ENCODE results near the gene MAPK8IP3. TPM values are rescaled to one million over a fixed set of nuclear protein-coding genes. Genes with fewer than 3 reads are reported as not detected.

Gene MAPK8IP3
- total RNA-seq, 2 experiments from 2014 or later, result 57.1 to 57.4 TPM

- POLR2A ChIA-PET, result interaction anchor here (0.6 to 2.6 kb wide), 14 partner anchors 13 to 993 kb away, joined by 3 to 16 read pairs (median 5); partner anchors contain the start of genes EME2, JPT2, MRPS34 and NUBP2
- CTCF ChIA-PET, result interaction anchor here (0.6 to 2.2 kb wide), 16 partner anchors 9 to 202 kb away, joined by 3 to 16 read pairs (median 4); partner anchors contain the start of genes JPT2, NUBP2 and TMEM204
These were observed 594 bp downstream of the MAPK8IP3 start for GRCh38 chr16:1706386-1707192.

DNA sequence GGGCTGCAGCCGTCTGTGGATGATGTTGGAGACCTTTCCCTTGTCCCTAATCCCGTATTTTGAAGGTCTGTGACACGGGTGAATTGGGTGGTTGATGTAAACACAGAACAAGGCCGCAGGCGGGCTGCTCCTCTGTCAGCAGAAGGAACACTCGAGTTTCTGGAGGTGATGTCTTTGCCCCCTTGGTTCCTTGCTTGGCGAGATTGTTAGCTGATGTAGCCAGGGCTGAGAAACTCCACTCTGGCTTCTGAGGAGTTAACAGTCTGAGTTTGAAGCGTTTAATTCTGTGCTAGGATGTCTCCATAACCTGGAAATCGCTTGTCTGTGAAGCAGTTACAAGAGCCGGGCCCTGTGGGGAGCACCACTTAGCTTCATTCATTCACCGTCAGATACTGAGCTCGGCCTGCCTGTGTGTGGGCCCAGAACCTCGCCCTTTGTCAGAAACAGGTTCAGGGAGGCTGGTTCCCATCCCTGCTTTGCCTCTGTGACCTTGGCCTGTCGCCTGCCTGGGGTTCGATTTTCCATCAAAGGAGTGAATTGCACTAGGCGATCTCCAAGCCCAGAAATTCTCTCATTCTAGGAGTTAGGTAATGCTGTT, 1.3 kb downstream of the MAPK8IP3 start:
- ChIA-PET POLR2A (interaction anchor here (0.6 to 2.6 kb wide), 7 partner anchors 14 to 993 kb away, joined by 3 to 16 read pairs (median 6); partner anchors contain the start of genes EME2, JPT2 and MRPS34), CTCF (interaction anchor here (0.6 to 2.2 kb wide), 5 partner anchors 9 to 131 kb away, joined by 3 to 16 read pairs (median 4); partner anchors contain the start of genes JPT2 and NUBP2)

GRCh38 chr16:1708083-1708767, 2.2 kb downstream of the MAPK8IP3 start:
- CTCF ChIA-PET, result interaction anchor here (0.6 to 1.6 kb wide), 5 partner anchors 10 to 66 kb away, joined by 3 to 5 read pairs (median 4); partner anchors contain the start of genes EME2 and MRPS34
- POLR2A ChIA-PET, result interaction anchor here (0.7 kb wide), 1 partner anchor 287 kb away, joined by 3 read pairs; no protein-coding TSS in a partner anchor

DNA sequence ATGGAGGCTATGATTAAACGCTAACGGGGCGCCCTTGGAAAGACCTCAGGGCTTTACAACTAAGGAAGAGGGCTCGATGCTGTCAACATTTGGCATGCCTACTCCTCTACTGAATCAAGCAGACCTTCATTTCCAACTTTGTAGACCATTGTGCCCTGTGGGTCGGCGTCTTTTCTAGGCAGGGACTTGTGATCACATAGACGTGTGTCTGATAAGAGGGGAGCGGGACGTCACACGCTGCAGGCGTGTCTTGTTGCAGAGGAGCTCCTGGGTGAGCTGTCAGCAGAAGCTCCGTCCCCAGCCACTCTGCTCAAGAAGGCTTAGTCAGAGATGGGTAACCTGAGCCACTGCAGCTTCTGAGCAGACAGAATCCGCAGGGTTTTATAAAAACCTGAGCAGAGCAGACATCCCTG, 2.8 kb downstream of the MAPK8IP3 start:
- CTCF ChIA-PET, result interaction anchor here (0.6 to 1.6 kb wide), 4 partner anchors 15 to 66 kb away, joined by 3 to 5 read pairs (median 4); partner anchors contain the start of genes EME2 and MRPS34
- POLR2A ChIA-PET, result interaction anchor here (0.7 kb wide), 1 partner anchor 288 kb away, joined by 3 read pairs; no protein-coding TSS in a partner anchor

DNA sequence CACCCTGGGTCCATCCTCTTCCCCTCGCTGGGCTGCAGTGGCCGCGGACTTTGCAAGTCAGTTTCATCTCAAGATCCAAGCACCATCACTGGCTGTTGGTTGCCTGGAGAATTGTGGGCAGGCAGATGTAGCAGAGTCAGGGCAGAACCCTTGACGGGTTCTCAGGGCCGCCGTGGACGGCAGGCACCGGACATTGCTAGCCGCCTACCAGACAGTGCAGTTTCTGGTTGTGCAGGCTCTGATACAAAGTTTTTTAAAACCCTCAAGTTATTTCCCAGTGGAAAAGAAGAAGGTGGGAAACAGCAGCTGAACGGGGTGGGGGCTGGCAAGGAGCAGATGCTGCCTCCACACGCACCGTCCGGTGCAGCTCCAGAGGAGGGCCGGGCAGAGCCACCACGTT, 3.4 kb downstream of the MAPK8IP3 start:
- ChIA-PET POLR2A (no interaction called here), CTCF (interaction anchor here (1.1 to 1.4 kb wide), 2 partner anchors 63 to 65 kb away, joined by 3 to 4 read pairs; partner anchors contain the start of genes EME2 and MRPS34)

DNA sequence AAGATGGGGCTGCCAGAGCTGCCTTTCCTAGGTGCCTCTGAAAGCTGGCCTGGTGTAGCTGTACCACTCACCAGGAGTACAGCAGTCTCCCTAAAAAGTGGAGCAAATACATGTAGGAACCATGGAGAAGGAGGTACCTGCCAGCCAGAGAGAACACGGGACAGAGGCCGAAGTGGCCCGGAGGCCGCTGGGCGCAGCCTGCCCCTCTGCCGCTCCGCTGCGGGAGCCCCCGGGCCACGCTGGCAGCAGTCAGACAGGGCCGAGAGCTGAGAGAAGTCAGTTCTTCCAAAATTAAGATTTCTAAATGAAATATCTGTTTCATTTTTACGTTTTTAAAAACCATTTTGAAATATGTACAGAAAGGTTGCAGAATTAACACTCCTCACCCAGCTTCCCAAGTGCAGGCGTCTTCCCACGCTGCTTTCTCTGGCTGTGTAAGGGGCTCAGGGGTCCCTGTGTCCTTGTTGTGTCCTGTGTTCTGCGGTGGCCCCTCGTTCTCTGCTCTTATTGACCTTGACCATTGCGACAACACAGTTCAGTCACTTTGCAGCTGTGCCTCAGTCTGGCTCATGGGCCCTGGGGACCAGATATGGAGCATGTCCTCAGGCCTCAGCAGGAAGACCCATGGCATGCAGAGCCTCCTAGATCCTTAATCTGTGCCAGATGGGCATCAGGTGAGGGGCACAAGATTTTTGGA, 5.0 kb downstream of the MAPK8IP3 start:
- ChIA-PET CTCF (no interaction called here), POLR2A (no interaction called here)

DNA sequence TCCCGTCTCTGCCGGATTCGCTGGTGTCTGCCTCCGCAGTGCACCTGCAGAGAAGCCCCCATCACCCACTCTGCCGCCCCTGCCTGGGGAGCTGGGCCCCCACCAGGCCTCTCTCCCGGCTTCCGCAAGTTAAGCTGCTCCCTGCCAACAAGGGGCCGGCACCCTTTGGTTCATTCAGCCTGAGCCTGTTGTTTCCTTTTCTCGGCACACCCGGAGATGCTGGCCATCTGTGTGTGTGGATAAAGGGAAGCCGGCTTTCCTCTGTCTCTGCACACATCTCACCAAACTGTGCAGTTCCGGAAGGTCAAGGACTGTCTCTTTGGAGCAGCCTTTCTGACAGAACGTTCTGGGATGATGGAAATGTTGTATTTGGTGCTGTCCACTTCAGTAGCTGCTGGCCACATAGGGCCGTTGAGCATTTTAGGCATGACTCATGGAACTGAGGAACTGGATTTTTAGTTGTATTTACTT, 6.8 kb downstream of the MAPK8IP3 start:
- CTCF ChIA-PET, result interaction anchor here (1.1 to 1.5 kb wide), 2 partner anchors 11 to 102 kb away, joined by 3 read pairs; no protein-coding TSS in a partner anchor

DNA sequence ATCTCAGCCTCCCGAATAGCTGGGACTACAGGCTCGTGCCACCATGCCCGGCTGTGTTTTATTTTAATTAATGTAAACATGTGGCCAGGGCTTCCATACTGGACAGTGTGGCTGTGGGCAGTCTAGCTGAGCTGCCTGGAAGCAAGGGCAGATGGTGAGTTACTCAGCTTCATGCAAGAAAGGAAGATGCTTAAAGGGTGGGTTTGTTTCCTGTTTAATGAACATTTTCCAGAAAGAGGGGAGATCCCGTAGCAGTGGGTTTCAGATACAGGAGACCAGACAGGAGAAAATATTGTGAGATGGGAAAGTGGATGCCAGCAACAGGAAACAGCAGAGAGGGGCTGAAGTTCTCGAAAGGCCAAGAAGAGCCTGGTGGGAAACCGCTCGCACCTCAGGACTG, 7.3 kb downstream of the MAPK8IP3 start:
- CTCF ChIA-PET, result interaction anchor here (1.1 kb wide), 1 partner anchor 10 kb away, joined by 3 read pairs; no protein-coding TSS in a partner anchor
- POLR2A ChIA-PET, result no interaction called here

More for the DNA sequence above, 6.8 kb downstream of the MAPK8IP3 start:
- POLR2A ChIA-PET, result no interaction called here

GRCh38 chr16:1713933-1714332, 7.9 kb downstream of the MAPK8IP3 start:
- ChIA-PET CTCF (interaction anchor here (1.1 kb wide), 1 partner anchor 10 kb away, joined by 3 read pairs; no protein-coding TSS in a partner anchor), POLR2A (no interaction called here)

GRCh38 chr16:1715220-1715619, 9.2 kb downstream of the MAPK8IP3 start:
- CTCF ChIA-PET, result no interaction called here

GRCh38 chr16:1718236-1718635, 12.2 kb downstream of the MAPK8IP3 start:
- ChIA-PET CTCF (interaction anchor here (0.9 kb wide), 1 partner anchor 13 kb away, joined by 3 read pairs; the partner anchor contains the start of gene MAPK8IP3), POLR2A (interaction anchor here (0.7 kb wide), 1 partner anchor 974 kb away, joined by 3 read pairs; no protein-coding TSS in a partner anchor)

More at GRCh38 chr16:1715220-1715619, 9.2 kb downstream of the MAPK8IP3 start:
- POLR2A ChIA-PET, result no interaction called here

- ChIA-PET POLR2A (interaction anchor here (1.1 kb wide), 1 partner anchor 14 kb away, joined by 7 read pairs; the partner anchor contains the start of gene MAPK8IP3), CTCF (interaction anchor here (2.1 kb wide), 1 partner anchor 14 kb away, joined by 8 read pairs; the partner anchor contains the start of gene MAPK8IP3)
These were observed 13.7 kb downstream of the MAPK8IP3 start for GRCh38 chr16:1719559-1720229.

GRCh38 chr16:1721372-1721771, 15.4 kb downstream of the MAPK8IP3 start:
- CTCF ChIA-PET, result interaction anchor here (2.1 kb wide), 1 partner anchor 16 kb away, joined by 8 read pairs; the partner anchor contains the start of gene MAPK8IP3
- POLR2A ChIA-PET, result interaction anchor here (0.9 kb wide), 1 partner anchor 14 kb away, joined by 4 read pairs; no protein-coding TSS in a partner anchor

GRCh38 chr16:1723450-1724147, 17.6 kb downstream of the MAPK8IP3 start:
- POLR2A ChIA-PET, result no interaction called here
- CTCF ChIA-PET, result interaction anchor here (0.9 to 1.4 kb wide), 5 partner anchors 9 to 360 kb away, joined by 3 to 5 read pairs (median 3); partner anchors contain the start of genes EME2 and MRPS34

DNA sequence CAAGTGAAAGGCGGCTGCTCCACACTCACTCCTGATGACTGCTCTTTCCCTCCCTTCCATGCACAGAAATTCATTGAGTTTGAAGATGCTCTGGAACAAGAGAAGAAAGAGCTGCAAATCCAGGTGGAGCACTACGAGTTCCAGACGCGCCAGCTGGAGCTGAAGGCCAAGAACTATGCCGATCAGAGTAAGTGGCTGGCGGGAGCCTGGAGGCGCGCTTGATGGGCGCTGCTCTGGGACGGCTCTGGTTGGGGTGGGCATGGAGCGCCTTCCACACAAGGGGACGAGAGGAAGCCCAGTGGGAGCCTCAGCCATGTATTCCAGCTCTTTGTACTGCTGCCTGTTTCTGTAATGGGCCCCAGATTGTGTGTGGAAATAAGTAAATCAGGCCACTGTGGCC, 18.5 kb downstream of the MAPK8IP3 start:
- ChIA-PET POLR2A (no interaction called here), CTCF (interaction anchor here (1.1 kb wide), 1 partner anchor 361 kb away, joined by 3 read pairs; no protein-coding TSS in a partner anchor)

- POLR2A ChIA-PET, result no interaction called here
- CTCF ChIA-PET, result interaction anchor here (1.7 kb wide), 1 partner anchor 21 kb away, joined by 8 read pairs; the partner anchor contains the start of gene MAPK8IP3
These were observed 20.9 kb downstream of the MAPK8IP3 start for GRCh38 chr16:1726661-1727502.
